Measurements from ENCODE around the gene KIAA2012.

KIAA2012 gene

DNA sequence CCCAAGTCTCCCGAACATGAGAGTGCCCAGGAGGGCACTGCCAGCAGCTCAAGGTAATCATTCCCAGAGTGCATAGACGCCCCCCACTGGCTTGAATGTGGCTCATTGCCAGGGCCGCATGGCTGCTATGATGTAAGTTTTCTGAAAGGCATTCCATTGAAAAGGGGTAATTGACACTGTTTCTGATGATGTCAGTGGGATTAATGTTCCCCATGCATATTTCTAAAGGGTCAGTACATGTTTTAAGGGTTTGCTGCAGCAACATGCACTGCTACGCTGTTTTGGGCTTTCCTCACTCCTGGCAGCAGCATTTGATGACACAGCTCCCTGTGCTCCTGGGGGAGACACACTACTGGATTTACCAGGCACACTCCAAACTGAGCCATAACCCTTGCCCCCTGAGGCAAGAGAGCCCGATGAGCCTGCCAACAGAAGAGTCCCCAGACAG is 36.7 kb downstream of the KIAA2012 start:
- CTCF ChIA-PET = interaction anchor here (0.5 to 1.4 kb wide), 3 partner anchors 13 to 1282 kb away, joined by 3 to 5 read pairs (median 3); no protein-coding TSS in a partner anchor
- POLR2A ChIA-PET = interaction anchor here (0.8 to 1.7 kb wide), 3 partner anchors 9 to 40 kb away, joined by 3 to 4 read pairs (median 4); no protein-coding TSS in a partner anchor
- TF ChIP-seq SUZ12 (IDR thresholded peaks at IDR 0.05) = no peak
- TF ChIP-seq, protein P1, sequence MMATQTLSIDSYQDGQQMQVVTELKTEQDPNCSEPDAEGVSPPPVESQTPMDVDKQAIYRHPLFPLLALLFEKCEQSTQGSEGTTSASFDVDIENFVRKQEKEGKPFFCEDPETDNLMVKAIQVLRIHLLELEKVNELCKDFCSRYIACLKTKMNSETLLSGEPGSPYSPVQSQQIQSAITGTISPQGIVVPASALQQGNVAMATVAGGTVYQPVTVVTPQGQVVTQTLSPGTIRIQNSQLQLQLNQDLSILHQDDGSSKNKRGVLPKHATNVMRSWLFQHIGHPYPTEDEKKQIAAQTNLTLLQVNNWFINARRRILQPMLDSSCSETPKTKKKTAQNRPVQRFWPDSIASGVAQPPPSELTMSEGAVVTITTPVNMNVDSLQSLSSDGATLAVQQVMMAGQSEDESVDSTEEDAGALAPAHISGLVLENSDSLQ (IDR thresholded peaks at IDR 0.05) = peak; percentile 33; the same call in 1 of the 2 replicates
- TF ChIP-seq L3MBTL2 (conservative IDR thresholded peaks at IDR 0.05) = no peak
- DNase-seq (ENCODE audit: extremely low spot score) = peak; percentile 30

DNA sequence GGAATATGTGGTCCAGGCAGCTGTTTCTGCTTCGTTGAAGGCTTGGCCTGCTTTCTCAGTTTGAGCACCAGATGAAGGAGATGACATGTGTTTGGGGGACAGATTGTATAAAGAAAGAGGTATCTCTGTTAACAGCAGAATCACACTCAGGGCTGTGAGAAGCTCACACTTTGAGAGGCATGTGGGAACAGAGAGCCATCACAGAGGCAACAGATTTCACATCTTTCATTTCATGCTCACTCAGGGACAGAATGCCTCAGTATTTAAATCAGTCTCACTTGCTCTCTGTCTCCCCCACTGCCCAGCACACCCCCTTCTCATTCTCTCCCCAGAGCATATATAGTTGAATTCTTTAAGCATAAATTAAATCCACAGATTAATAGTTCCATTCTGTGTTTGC is 37.4 kb downstream of the KIAA2012 start:
- POLR2A ChIA-PET = interaction anchor here (1.4 to 1.7 kb wide), 2 partner anchors 8 to 37 kb away, joined by 4 read pairs; no protein-coding TSS in a partner anchor
- TF ChIP-seq BHLHE40 (IDR thresholded peaks at IDR 0.05; ENCODE audit: borderline replicate concordance) (no peak), ZNF384 (IDR thresholded peaks at IDR 0.05) (no peak), LEF1 (IDR thresholded peaks at IDR 0.05; ENCODE audit: borderline replicate concordance) (no peak), NFRKB (IDR thresholded peaks at IDR 0.05) (no peak), CTBP1 (IDR thresholded peaks at IDR 0.05; ENCODE audit: borderline replicate concordance) (no peak), FOXA1 (IDR thresholded peaks at IDR 0.05) (no peak), ARNT (IDR thresholded peaks at IDR 0.05) (no peak), ELF4 (IDR thresholded peaks at IDR 0.05) (no peak), SUZ12 (IDR thresholded peaks at IDR 0.05) (no peak), HDGF (IDR thresholded peaks at IDR 0.05; ENCODE audit: borderline replicate concordance) (no peak), TARDBP (IDR thresholded peaks at IDR 0.05) (no peak)
- TF ChIP-seq, protein P1 (IDR thresholded peaks at IDR 0.05) = no peak
- CTCF ChIA-PET = interaction anchor here (0.6 kb wide), 1 partner anchor 145 kb away, joined by 3 read pairs; no protein-coding TSS in a partner anchor
- no peak for DNase-seq (ENCODE audit: extremely low spot score)

DNA sequence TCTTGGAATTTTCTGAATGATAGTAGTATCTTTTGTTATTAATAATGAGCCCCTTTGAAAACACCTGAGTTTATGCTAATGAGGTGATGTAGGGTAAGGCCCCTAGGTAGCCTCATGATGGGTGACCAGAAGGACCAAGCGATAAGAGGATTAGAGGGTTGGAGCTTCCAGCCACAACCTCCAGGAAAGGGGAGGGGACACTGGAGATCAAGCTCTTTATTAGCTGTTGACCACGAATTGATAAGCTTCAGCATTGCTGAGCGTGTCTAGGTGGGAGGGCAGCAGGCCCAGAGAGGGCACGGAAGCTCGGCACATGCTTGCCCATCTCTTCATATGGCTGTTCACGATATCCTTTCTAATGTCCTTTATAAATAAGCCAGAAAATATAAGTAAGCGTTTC is 39.0 kb downstream of the KIAA2012 start:
- POLR2A ChIA-PET = no interaction called here
- CTCF ChIA-PET = no interaction called here
- no peak for DNase-seq (ENCODE audit: extremely low spot score)
- no peak for TF ChIP-seq SP1 (IDR thresholded peaks at IDR 0.05)
- no peak for TF ChIP-seq FOXK2 (IDR thresholded peaks at IDR 0.05)
- TF ChIP-seq SUZ12 (IDR thresholded peaks at IDR 0.05) = no peak
- TF ChIP-seq BHLHE40 (IDR thresholded peaks at IDR 0.05; ENCODE audit: borderline replicate concordance) = no peak
- TF ChIP-seq FOXA1 (IDR thresholded peaks at IDR 0.05) = no peak
- no peak for TF ChIP-seq NFRKB (IDR thresholded peaks at IDR 0.05)
- TF ChIP-seq FOXM1 (IDR thresholded peaks at IDR 0.05; ENCODE audit: borderline replicate concordance) = no peak
- TF ChIP-seq ARNT (IDR thresholded peaks at IDR 0.05) = no peak
- TF ChIP-seq, protein P1 (IDR thresholded peaks at IDR 0.05) = no peak

DNA sequence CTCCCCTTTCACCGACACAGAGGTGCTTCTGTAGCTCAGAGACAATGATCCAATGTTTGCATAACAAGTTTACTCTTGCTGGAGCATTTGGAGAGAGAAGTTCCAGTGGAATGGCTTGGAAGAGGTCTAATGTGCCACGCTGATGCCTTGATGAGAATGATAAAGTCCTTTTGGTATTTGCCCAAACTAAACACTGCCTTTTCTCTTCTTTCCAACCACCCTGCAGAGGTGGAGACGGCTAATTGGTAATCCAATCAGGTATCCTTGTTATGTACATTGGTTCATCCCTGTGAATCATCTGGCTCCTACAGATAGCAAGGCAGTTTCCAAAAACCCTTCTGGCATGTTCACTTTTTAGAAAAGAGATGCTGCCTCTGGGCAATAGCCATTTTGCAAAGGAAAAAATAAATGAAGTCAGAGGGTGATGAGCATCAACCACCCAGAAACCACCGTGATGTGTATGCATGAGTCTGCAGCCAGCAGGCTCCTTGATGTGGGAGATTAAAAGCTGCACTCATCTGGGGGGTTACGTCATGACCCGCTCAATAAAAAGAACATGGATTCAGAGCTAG is 40.6 kb downstream of the KIAA2012 start:
- ChIA-PET POLR2A (no interaction called here), CTCF (no interaction called here)
- TF ChIP-seq CTBP1 (IDR thresholded peaks at IDR 0.05; ENCODE audit: borderline replicate concordance) (no peak), SP1 (IDR thresholded peaks at IDR 0.05) (no peak), TARDBP (IDR thresholded peaks at IDR 0.05) (no peak), ARNT (IDR thresholded peaks at IDR 0.05) (no peak), FOXK2 (IDR thresholded peaks at IDR 0.05) (no peak), BHLHE40 (IDR thresholded peaks at IDR 0.05; ENCODE audit: borderline replicate concordance) (no peak), ELF4 (IDR thresholded peaks at IDR 0.05) (no peak), HDGF (IDR thresholded peaks at IDR 0.05; ENCODE audit: borderline replicate concordance) (no peak), NFRKB (IDR thresholded peaks at IDR 0.05) (no peak), ZNF384 (IDR thresholded peaks at IDR 0.05) (no peak), LEF1 (IDR thresholded peaks at IDR 0.05; ENCODE audit: borderline replicate concordance) (no peak), SUZ12 (IDR thresholded peaks at IDR 0.05) (no peak)
- TF ChIP-seq, protein P1 (IDR thresholded peaks at IDR 0.05) = no peak
- DNase-seq (ENCODE audit: extremely low spot score) = no peak

DNA sequence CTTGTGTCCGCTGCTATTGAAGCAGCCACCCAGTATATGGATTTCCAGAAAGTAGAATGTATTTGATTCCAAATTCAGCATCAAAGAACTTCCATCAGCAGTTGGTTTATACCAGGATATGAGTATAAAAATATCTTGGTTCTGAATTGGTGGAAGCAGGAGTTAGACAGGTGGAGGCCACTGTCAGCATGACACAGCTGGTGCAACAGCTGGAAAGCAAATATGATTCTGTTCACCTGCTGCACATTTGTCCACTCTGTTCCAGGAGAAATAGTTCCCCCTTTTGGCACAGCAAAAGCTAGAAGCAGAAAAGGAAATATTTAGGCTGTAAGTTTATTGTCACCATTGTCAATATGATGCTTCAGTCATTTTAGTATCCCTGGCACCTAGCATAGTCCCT is 41.2 kb downstream of the KIAA2012 start:
- TF ChIP-seq ZNF384 (IDR thresholded peaks at IDR 0.05) = no peak
- no peak for TF ChIP-seq TARDBP (IDR thresholded peaks at IDR 0.05)
- no peak for TF ChIP-seq FOXK2 (IDR thresholded peaks at IDR 0.05)
- no peak for TF ChIP-seq BHLHE40 (IDR thresholded peaks at IDR 0.05; ENCODE audit: borderline replicate concordance)
- TF ChIP-seq ARNT (IDR thresholded peaks at IDR 0.05) = no peak
- TF ChIP-seq SP1 (IDR thresholded peaks at IDR 0.05) = no peak
- no peak for TF ChIP-seq CTBP1 (IDR thresholded peaks at IDR 0.05; ENCODE audit: borderline replicate concordance)
- no peak for TF ChIP-seq L3MBTL2 (conservative IDR thresholded peaks at IDR 0.05)
- TF ChIP-seq ELF4 (IDR thresholded peaks at IDR 0.05) = no peak
- TF ChIP-seq FOXA1 (IDR thresholded peaks at IDR 0.05) = no peak
- TF ChIP-seq NFRKB (IDR thresholded peaks at IDR 0.05) = no peak
- CTCF ChIA-PET = no interaction called here
- no peak for DNase-seq (ENCODE audit: extremely low spot score)
- POLR2A ChIA-PET = no interaction called here

DNA sequence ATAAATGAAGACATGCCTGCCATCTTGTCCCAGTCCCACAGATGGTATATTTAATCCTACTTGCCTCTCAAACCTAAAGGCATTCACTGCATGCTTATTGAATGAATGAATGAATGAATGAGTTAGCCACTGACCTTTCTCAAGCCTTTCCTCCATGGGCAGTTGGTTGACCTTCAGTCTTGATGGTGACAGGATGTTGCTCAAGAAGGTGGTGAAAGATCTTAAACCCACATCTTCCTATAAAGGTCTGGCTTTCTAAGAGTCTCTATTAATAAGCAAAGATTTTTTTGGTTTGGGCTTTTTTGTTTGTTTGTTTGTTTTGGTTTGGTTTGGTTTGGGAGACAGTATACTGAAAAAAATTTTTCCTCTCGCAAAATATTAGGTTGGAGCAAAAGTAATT is 41.7 kb downstream of the KIAA2012 start:
- CTCF ChIA-PET = no interaction called here
- no peak for DNase-seq (ENCODE audit: extremely low spot score)
- no peak for TF ChIP-seq HDGF (IDR thresholded peaks at IDR 0.05; ENCODE audit: borderline replicate concordance)
- no peak for TF ChIP-seq NFRKB (IDR thresholded peaks at IDR 0.05)
- no peak for TF ChIP-seq SUZ12 (IDR thresholded peaks at IDR 0.05)
- TF ChIP-seq TARDBP (IDR thresholded peaks at IDR 0.05) = no peak
- TF ChIP-seq ELF4 (IDR thresholded peaks at IDR 0.05) = no peak
- no peak for TF ChIP-seq L3MBTL2 (conservative IDR thresholded peaks at IDR 0.05)
- no peak for TF ChIP-seq FOXM1 (IDR thresholded peaks at IDR 0.05; ENCODE audit: borderline replicate concordance)
- no peak for TF ChIP-seq FOXA1 (IDR thresholded peaks at IDR 0.05)
- POLR2A ChIA-PET = no interaction called here
